B cell (primary cell): ENCODE data around the gene NHSL1. TPM values are rescaled to one million over a fixed set of nuclear protein-coding genes. Genes with fewer than 3 reads are reported as not detected.

Experiments used
- ATAC-seq: fragments of 200-7000 bp; cut with Tn5 transposase; one replicate; pipeline ENCODE4 v1.10.0; 2021; ENCODE audit warnings: low read depth, mild to moderate bottlenecking, moderate number of reproducible peaks, moderate library complexity
- CTCF ChIA-PET: fragments of 350-600 bp; sonication (Branson Sonifier 250); formaldehyde crosslinking; loops from one replicate; lab custom pipeline; 2021; ENCODE audit warnings: antibody characterized with exemption, inconsistent platforms; lab: Charles Lee
- POLR2A ChIA-PET: fragments of 350-600 bp; sonication (Branson Sonifier 250); formaldehyde crosslinking; loops from one replicate; lab custom pipeline; 2021; ENCODE audit warnings: antibody characterized with exemption; lab: Charles Lee
- DNase-seq: peaks from one replicate; pipeline ENCODE4 v3.0.0; 2013
- H2AFZ ChIP-seq: 2 replicates; pipeline ENCODE4 v1.6.1; 2012; ENCODE audit warnings: mild to moderate bottlenecking, low read depth, low read length; ENCODE audit not compliant: insufficient read depth, poor library complexity, severe bottlenecking
- H3K27ac ChIP-seq, 2 donors: 1 replicate in 1 of 2; 2 replicates in 1 of 2; pipeline ENCODE4 v1.5.1; 2012 to 2013; ENCODE audit warnings: low read length in 2 of 2, mild to moderate bottlenecking in 2 of 2, moderate library complexity in 1 of 2
- H3K27me3 ChIP-seq, 4 experiments: fragments of 200-600 bp in 1 of 4; sonication (generic) in 1 of 4; replicated peaks in 1 of 4; 1 replicate in 2 of 4; 2 replicates in 2 of 4; pipeline versions ENCODE4 v1.6.1 to v1.7.0; 2013 to 2016; ENCODE audit warnings: low read length in 3 of 4, mild to moderate bottlenecking in 2 of 4, mixed read lengths in 1 of 4, moderate library complexity in 1 of 4; ENCODE audit not compliant: insufficient read depth in 4 of 4, control insufficient read depth in 3 of 4; ENCODE audit errors: control extremely low read depth in 1 of 4
- H3K36me3 ChIP-seq, 2 experiments: replicated peaks in 1 of 2; 1 replicate in 1 of 2; 2 replicates in 1 of 2; pipeline versions ENCODE4 v1.6.1 to v1.7.1; 2013; ENCODE audit warnings: low read length in 1 of 2; ENCODE audit not compliant: insufficient read depth in 2 of 2, control insufficient read depth in 1 of 2; ENCODE audit errors: control extremely low read depth in 1 of 2, extremely low read depth in 1 of 2
- H3K4me1 ChIP-seq, 2 donors: fragments of 200-600 bp in 1 of 2; sonication (generic) in 1 of 2; 1 replicate in 1 of 2; 2 replicates in 1 of 2; pipeline versions ENCODE4 v1.5.1 to v1.6.1; 2013 to 2017; ENCODE audit warnings: low read length in 2 of 2; ENCODE audit not compliant: control insufficient read depth in 2 of 2, insufficient read depth in 2 of 2
- H3K4me2 ChIP-seq: replicated peaks from 2 replicates; pipeline ENCODE3; 2012; ENCODE audit warnings: mild to moderate bottlenecking, low read depth, low read length; ENCODE audit not compliant: poor library complexity, severe bottlenecking
- H3K4me3 ChIP-seq, 5 experiments: fragments of 200-600 bp in 1 of 5; sonication (generic) in 1 of 5; 1 replicate in 3 of 5; 2 replicates in 2 of 5; pipeline versions ENCODE4 v1.5.1 to v1.7.0; 2011 to 2016; ENCODE audit warnings: low read length in 4 of 5, mild to moderate bottlenecking in 4 of 5, low read depth in 2 of 5, control low read depth in 1 of 5, moderate library complexity in 1 of 5; ENCODE audit not compliant: insufficient read depth in 1 of 5; ENCODE audit errors: control extremely low read depth in 1 of 5, extremely low read depth in 1 of 5
- H3K79me2 ChIP-seq: fragments of 200-600 bp; sonication (generic); one replicate; pipeline ENCODE4 v1.6.0; 2016; ENCODE audit warnings: low read length; ENCODE audit not compliant: control insufficient read depth, insufficient read depth
- H3K9ac ChIP-seq: fragments of 200-600 bp; sonication (generic); 2 replicates; pipeline ENCODE4 v1.6.1; 2017; ENCODE audit warnings: mild to moderate bottlenecking, low read length, moderate library complexity
- H3K9me3 ChIP-seq, 3 donors: one replicate each; pipeline versions ENCODE4 v1.6.1 to v1.7.1; 2013; ENCODE audit warnings: low read length in 2 of 3; ENCODE audit not compliant: control insufficient read depth in 2 of 3, insufficient read depth in 1 of 3; ENCODE audit errors: control extremely low read depth in 1 of 3
- H4K20me1 ChIP-seq: 2 replicates; pipeline ENCODE4 v1.6.0; 2012; ENCODE audit warnings: mild to moderate bottlenecking, low read length; ENCODE audit not compliant: insufficient read depth, control insufficient read depth, poor library complexity, severe bottlenecking
- H3K27ac Mint-ChIP-seq: one replicate; pipeline ENCODE4 v1.8.0; 2021; ENCODE audit warnings: mixed read lengths
- H3K27me3 Mint-ChIP-seq: one replicate; pipeline ENCODE4 v1.8.0; 2021; ENCODE audit warnings: mixed read lengths
- H3K4me1 Mint-ChIP-seq: one replicate; pipeline ENCODE4 v1.8.0; 2021; ENCODE audit warnings: mixed read lengths
- H3K4me3 Mint-ChIP-seq: one replicate; pipeline ENCODE4 v1.8.0; 2021; ENCODE audit warnings: mixed read lengths
- H3K9me3 Mint-ChIP-seq: one replicate; pipeline ENCODE4 v1.8.0; 2022; ENCODE audit warnings: mixed read lengths; ENCODE audit not compliant: insufficient read depth
- EZH2 ChIP-seq: IDR thresholded peaks from 2 replicates; pipeline ENCODE4 v1.6.1; 2012; ENCODE audit warnings: borderline replicate concordance, low read depth, mild to moderate bottlenecking, moderate library complexity, low read length; ENCODE audit not compliant: insufficient read depth, poor library complexity, severe bottlenecking
- WGBS: methylation state at CpG from one replicate; pipeline ENCODE4 v1.1.5; 2013; ENCODE audit warnings: missing lambda C conversion rate; ENCODE audit not compliant: insufficient coverage; 5-methylcytosine and 5-hydroxymethylcytosine counted together
- intact Hi-C: fragments of 100-400 bp; cut with micrococcal nuclease; formaldehyde crosslinking; loops from one replicate; pipeline ENCODE4 v1.10.0; 2022
- polyA plus RNA-seq: library from polyadenylated mRNA; depleted of rRNA; stranded (reverse); fragments of >200 nt; gene quantifications from 2 replicates; pipeline ENCODE4 v1.2.3, GENCODE V29; 2012
- total RNA-seq, 2 donors: library from RNA; stranded (reverse); fragments of 120-200 nt in 1 of 2; gene quantifications; 1 replicate in 1 of 2; 2 replicates in 1 of 2; pipeline versions ENCODE4 v1.2.3 to v1.2.4, GENCODE V29; 2013 to 2022
- TF ChIP-seq, protein P1 (sequence below): fragments of 200-600 bp; IDR thresholded peaks from one replicate; pipeline ENCODE4 v1.8.0; 2022; ENCODE audit warnings: antibody characterized with exemption, mild to moderate bottlenecking

Gene NHSL1
- total and polyA plus RNA-seq, 2 donors (not counting 1 experiment from before 2014, with no cell fraction given) = 0.04 to 0.10 TPM

DNA sequence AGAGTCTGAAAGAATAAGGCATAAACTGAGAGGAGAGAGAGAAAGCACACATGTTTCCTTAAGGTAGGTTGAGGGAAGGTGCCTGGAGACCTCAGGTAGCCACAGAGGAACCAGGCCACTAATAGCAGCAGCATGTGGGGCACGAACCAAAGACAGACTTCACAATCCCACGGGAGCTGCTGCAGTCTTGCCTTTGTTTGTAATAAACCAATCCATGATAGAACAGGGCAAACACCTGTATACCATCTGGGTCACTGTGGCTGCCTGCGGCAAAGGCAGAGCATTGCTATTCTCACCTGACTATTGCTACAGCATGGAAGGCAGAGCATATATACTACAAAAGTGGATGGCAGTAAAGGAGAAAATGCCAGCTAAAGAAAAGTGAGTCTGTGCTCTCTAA is 59.0 kb downstream of the NHSL1 start:
- CTCF ChIA-PET = interaction anchor here (1.2 to 1.5 kb wide), 2 partner anchors 11 to 80 kb away, joined by 3 to 5 read pairs; no protein-coding TSS in a partner anchor
- TF ChIP-seq, protein P1, sequence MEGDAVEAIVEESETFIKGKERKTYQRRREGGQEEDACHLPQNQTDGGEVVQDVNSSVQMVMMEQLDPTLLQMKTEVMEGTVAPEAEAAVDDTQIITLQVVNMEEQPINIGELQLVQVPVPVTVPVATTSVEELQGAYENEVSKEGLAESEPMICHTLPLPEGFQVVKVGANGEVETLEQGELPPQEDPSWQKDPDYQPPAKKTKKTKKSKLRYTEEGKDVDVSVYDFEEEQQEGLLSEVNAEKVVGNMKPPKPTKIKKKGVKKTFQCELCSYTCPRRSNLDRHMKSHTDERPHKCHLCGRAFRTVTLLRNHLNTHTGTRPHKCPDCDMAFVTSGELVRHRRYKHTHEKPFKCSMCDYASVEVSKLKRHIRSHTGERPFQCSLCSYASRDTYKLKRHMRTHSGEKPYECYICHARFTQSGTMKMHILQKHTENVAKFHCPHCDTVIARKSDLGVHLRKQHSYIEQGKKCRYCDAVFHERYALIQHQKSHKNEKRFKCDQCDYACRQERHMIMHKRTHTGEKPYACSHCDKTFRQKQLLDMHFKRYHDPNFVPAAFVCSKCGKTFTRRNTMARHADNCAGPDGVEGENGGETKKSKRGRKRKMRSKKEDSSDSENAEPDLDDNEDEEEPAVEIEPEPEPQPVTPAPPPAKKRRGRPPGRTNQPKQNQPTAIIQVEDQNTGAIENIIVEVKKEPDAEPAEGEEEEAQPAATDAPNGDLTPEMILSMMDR = no peak
- no peak for TF ChIP-seq EZH2

GRCh38 chr6:138439546-138439945 is 59.7 kb downstream of the NHSL1 start:
- Histone ChIP-seq H3K27ac (no peak overlapping the region), H3K79me2 (no peaks in the 10 kb centered on the region), H3K9ac (no peak overlapping the region), H3K4me2 (no peak overlapping the region), H2AFZ (no peak overlapping the region), H3K4me1 (no peaks in the 10 kb centered on the region), H3K27me3 (no peaks in the 10 kb centered on the region), H3K4me3 (no peak overlapping the region), H3K36me3 (no peaks in the 10 kb centered on the region), H3K9me3 (no peaks in the 10 kb centered on the region), H4K20me1 (no peaks in the 10 kb centered on the region)
- no peak overlapping the region for H3K27ac Mint-ChIP-seq
- POLR2A ChIA-PET = no interaction called here
- no peaks in the 10 kb centered on the region for H3K27me3 Mint-ChIP-seq
- H3K4me3 Mint-ChIP-seq = no peak overlapping the region
- no peaks in the 10 kb centered on the region for H3K9me3 Mint-ChIP-seq
- ATAC-seq = no peak
- WGBS = 96% methylated on average over 4 of the region's 7 CpGs
- TF ChIP-seq, protein P1 = no peak
- TF ChIP-seq EZH2 = no peak
- DNase-seq = no peak
- intact Hi-C loops = no loop called here
- CTCF ChIA-PET = interaction anchor here (1.2 kb wide), 1 partner anchor 10 kb away, joined by 5 read pairs; no protein-coding TSS in a partner anchor
- peaks cover 6% of the 10 kb centered on the region for H3K4me1 Mint-ChIP-seq

More for the DNA sequence above, 59.0 kb downstream of the NHSL1 start:
- WGBS = 78% methylated on average over 2 of the region's 3 CpGs
- Histone ChIP-seq H3K27ac (no peak overlapping the region), H3K36me3 (no peaks in the 10 kb centered on the region), H3K4me3 (no peak overlapping the region), H3K4me2 (no peak overlapping the region), H2AFZ (no peak overlapping the region), H3K4me1 (no peaks in the 10 kb centered on the region), H3K9ac (no peak overlapping the region), H3K27me3 (no peaks in the 10 kb centered on the region), H3K79me2 (no peaks in the 10 kb centered on the region), H3K9me3 (no peaks in the 10 kb centered on the region), H4K20me1 (no peaks in the 10 kb centered on the region)
- no peak overlapping the region for H3K4me3 Mint-ChIP-seq
- H3K27ac Mint-ChIP-seq = no peak overlapping the region
- H3K27me3 Mint-ChIP-seq = no peaks in the 10 kb centered on the region
- no peaks in the 10 kb centered on the region for H3K9me3 Mint-ChIP-seq
- ATAC-seq = no peak
- DNase-seq = no peak
- peaks cover 4% of the 10 kb centered on the region for H3K4me1 Mint-ChIP-seq
- POLR2A ChIA-PET = no interaction called here
- intact Hi-C loops = no loop called here
